Transverse colon (tissue), 3 donors: ENCODE data around the gene SDHAF3.

Source experiments
- EP300 ChIP-seq: sonication (generic); formaldehyde crosslinking; IDR thresholded peaks from one replicate; pipeline ENCODE4 v1.6.1; 2017; ENCODE audit warnings: antibody characterized with exemption, low read depth
- TF ChIP-seq, protein P1 (sequence below), 5 experiments: fragments of 200-600 bp in 3 of 5; fragments of 450-650 bp in 2 of 5; sonication (generic) in 3 of 5; IDR thresholded peaks; 1 replicate in 2 of 5; 2 replicates in 3 of 5; pipeline ENCODE4 v1.5.1; 2016 to 2017; ENCODE audit warnings: antibody characterized with exemption in 5 of 5, inconsistent platforms in 3 of 5, mild to moderate bottlenecking in 2 of 5, moderate library complexity in 1 of 5

DNA sequence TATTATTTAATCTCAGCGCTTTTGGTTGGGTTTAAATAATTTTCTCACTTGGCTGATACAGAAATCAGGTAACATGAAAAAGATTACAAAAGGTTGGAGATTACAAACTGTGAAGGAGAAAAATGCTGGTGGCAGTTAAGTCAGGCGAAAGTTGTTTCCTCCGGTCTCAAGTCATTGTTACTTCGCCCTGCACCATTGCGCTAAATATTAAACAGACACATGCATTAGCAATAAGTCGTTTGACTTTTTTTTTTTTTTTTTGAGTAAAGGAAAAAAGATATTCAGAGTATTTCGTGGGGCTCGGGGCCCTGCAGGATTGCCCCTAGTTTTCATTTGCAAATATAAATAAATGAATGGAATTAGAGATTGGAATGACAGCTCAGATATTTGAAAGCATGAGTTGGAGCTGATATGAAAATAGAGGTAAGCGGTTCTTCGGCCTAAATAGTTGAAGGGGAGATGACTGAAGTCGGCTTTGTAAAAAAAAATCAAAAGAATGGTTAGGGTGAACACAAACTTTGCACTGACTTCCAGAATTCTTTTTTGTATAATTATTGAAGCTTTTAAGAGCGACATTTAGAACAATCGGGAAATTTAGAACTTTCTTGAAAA lies 914 bp downstream of the SDHAF3 start:
- no peak for TF ChIP-seq EP300
- TF ChIP-seq, protein P1, sequence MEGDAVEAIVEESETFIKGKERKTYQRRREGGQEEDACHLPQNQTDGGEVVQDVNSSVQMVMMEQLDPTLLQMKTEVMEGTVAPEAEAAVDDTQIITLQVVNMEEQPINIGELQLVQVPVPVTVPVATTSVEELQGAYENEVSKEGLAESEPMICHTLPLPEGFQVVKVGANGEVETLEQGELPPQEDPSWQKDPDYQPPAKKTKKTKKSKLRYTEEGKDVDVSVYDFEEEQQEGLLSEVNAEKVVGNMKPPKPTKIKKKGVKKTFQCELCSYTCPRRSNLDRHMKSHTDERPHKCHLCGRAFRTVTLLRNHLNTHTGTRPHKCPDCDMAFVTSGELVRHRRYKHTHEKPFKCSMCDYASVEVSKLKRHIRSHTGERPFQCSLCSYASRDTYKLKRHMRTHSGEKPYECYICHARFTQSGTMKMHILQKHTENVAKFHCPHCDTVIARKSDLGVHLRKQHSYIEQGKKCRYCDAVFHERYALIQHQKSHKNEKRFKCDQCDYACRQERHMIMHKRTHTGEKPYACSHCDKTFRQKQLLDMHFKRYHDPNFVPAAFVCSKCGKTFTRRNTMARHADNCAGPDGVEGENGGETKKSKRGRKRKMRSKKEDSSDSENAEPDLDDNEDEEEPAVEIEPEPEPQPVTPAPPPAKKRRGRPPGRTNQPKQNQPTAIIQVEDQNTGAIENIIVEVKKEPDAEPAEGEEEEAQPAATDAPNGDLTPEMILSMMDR (IDR thresholded peaks at IDR 0.05) = no peak
